ENCODE data around the gene SHROOM2. TPM values are rescaled to one million over a fixed set of nuclear protein-coding genes. Genes with fewer than 3 reads are reported as not detected.

SHROOM2 gene
- total RNA-seq, 1 donor from 2014 or later = not detected

DNA sequence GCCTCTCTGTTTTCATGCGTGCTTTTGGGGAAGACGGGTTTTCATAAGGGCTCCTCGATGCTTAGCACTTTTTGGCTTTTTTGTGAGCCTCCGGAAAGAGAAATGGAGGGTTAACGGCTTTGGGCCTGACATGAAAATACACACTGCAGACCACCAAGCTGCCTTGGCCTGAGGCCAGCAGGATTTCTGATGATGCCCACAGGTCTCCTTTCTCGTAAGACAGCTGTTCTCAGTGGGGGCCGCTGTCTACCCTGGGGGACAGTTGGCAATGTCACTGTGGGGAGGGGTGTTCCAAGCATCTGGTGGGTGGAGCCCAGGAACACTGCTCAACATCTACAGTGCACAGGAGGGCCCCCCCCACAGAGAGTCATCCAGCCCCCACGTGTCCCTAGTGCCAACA lies 151.5 kb downstream of the SHROOM2 start:
- intact Hi-C loops (cut with micrococcal nuclease) = no loop called here

DNA sequence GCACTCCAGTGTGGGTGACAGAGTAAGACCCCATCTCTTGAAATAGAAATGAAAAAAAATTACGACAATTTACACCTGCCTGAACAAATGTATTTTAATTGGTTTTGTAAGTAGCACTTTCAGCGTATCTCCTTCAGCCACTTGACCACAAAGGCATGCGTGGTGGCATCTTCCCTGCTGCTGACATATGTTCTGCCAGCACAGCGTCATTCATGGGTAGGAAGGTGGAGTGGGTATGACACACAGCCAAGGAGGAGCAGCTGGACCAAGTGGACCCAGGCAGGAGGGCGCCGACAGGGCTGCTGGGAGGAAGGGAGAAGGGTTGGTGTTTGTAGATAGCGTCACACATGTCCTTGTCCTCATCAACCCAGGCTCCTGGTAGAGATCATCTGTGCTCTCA lies 152.3 kb downstream of the SHROOM2 start:
- intact Hi-C loops (cut with micrococcal nuclease) = no loop called here

DNA sequence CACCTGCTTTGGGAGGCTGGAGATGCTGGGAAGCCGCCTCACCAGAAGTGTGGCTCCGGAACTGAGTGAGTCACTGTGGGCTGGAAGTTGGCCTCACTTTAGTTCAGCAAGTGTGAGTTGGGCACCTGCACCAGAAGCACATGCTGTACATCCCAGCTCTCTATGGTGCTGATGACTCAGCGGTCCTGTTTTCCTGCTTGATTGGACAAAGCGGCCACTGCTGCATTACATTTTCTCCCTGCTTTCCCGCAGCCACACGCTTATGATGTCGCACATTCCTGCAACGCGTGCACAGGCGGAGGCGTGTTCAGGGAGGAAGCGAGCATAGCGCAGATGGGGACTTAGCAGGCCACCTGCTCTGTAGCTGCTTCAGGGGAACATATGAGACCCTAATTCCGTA lies 154.2 kb downstream of the SHROOM2 start:
- intact Hi-C loops (cut with micrococcal nuclease) = no loop called here

DNA sequence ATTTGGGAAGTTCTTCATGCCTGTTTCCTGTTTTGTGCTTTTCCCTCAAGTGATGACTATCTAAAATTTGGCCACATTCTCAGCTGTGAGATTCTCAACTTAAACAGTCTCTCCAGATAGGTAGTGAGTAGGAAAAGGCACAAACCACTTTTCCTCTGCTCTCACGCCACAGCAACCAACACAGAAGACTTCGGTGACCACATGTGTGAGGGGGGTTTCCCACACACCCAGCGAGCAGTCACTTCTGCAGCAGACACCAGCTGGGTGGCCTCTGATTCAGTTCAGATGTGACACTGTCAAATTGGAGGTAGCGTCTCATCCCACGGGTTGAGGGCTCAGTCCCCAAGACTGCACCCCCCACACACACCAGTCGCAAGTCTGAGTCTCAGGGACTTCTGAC lies 155.9 kb downstream of the SHROOM2 start:
- intact Hi-C loops (cut with micrococcal nuclease) = no loop called here

DNA sequence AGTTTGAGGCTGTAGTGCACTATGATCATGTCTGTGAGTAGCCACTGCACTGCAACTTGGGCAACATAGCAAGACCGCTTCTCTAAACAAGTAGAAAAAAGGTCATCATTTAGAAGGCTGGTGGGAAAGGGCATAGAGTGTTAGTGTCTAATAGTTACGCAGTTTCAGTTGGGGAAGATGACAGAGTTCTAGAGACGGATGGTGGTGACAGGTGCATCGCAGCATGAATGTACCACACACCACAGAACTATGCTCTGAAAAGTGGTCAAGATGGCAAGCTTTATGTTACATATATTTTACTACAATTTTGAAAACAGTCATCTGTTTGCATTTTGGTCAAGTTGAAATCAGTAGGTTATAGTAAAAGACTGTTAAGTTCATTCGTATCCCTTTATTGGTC lies 157.2 kb downstream of the SHROOM2 start:
- intact Hi-C loops (cut with micrococcal nuclease) = no loop called here

DNA sequence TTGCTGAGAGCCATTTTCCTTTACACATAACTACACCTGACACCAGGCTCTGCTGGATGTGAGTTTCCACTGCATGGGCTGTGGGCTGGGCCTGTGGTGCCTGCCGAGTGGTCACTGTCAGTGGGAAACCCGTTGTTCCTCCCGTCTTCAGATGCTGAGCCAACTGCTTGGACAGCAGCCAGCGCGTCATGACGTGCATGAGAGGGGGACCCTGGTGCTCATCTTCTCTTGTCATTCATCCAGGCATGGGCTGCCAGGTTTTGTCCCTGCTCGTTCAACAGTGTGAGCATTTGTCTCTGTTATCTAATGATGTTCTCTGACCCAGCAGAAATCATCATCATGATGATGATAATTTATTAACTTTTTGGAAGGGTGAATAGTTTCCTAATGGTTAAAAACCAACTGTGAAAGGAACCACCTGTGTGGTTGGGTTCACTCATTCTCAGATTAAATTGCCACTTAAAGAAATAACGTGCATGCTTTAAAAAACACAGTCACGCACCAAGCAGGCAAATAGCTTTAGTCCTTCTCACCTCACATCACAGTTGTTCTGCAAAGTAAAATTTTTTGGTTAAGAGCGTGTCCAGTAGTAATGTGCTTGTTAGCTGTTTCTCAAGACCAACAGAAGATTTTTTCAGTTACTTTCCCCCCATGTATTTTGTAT lies 161.0 kb downstream of the SHROOM2 start:
- intact Hi-C loops (cut with micrococcal nuclease) = no loop called here

DNA sequence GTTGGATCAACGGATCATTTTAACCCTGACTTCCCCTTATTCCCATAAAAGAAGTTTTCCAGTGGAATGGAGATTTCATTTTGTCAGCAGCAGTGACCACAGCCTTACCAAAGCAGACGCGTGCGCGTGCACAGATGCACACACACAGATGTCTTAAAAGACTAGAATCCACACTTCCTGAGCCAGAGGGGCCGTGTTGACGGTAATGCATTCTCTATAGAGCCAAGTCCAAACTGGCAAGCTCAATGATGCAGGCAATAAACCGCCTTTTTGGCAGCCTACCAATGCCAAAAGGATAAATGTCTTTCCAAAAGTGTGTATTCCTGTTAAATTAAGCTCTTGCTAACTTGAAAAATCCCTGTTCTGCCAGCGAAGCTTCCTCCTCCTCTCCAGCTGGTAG lies 162.2 kb downstream of the SHROOM2 start:
- intact Hi-C loops (cut with micrococcal nuclease) = no loop called here

DNA sequence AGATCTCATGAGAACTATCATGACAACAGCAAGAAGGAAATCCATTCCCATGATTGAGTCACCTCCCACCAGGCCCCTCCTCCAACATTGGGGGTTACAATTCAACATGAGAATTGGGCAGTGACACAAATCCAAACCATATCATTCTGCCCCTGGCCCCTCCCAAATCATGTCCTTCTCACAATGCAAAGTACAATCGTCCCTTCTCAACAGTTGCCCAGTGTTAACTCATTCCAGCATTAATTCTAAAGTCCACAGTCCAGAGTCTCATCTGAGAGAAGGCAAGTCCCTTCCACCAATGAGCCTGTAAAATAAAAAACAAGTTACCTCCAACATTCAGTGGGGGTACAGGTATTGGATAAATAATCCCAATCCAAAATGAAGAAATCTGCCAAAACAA lies 166.1 kb downstream of the SHROOM2 start:
- intact Hi-C loops (cut with micrococcal nuclease) = no loop called here

DNA sequence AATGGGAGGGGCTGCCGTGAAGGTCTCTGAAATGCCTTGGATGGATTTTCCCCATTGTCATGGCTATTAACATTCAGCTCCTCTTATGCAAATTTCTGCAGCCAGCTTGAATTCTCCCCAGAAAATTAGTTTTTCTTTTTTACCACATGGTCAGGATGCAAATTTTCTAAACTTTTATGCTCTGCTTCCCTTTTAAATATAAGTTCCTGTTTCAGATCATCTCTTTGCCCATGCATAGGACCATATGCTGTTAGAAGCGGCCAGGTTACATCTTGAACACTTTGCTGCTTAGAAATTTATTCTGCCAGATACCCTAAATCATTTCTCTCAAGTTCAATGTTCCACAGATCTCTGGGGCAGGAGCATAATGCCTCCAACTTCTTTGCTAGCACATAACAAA lies 167.2 kb downstream of the SHROOM2 start:
- intact Hi-C loops (cut with micrococcal nuclease) = no loop called here

DNA sequence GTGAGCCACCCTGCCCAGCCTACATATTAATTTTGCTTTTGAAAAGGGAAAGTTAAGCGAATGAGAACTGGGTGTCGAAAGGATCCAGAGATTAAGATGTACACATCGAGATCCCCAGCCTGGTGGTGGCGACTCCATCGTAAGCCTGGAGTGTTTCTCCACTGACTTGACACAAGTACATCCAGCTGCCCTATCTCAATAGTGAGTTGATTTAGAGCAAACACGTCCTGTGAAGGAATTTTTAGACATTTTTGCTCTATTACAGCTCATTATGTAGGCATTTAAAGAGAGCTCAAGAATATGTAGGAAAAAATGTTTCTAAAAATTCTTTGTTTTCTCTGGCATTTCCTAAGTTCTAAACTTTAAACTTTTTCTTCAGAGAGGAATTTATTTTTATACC lies 169.3 kb downstream of the SHROOM2 start:
- intact Hi-C loops (cut with micrococcal nuclease) = no loop called here

DNA sequence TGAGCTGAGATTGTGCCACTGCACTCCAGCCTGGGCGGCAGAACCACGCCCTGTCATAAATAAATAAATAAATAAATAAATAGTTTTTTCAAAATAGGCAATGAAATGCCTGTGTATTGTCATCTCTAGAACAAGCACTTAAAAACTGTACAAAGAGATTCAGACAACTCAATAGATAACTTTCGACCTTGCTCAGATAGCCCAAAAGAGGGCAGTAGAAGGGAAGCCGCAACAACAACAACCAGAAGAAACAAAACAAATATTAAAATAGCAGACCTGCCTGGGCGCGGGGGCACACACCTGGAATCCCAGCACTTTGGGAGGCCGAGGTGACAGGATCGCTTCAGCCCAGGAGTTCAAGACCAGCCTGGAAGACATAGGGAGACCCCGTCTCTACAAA lies 171.5 kb downstream of the SHROOM2 start:
- intact Hi-C loops (cut with micrococcal nuclease) = no loop called here

DNA sequence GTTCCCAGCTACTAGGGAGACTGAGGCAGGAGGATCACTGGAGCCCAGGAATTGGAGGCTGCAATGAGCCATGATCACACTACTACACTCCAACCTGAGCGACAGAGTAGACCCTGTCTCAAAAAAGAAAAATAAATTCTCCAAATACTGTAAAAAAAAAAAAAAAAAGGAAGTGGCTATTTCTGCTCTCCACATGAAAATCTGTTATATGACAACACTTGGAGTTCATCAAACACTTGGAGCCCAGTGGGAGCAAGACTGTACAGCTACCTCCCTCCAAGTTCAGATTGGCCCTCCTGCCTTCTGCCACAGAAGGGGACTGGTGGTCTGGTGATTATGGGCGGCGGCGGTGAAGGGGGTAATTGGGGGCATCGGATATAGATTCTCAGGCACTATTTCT lies 172.0 kb downstream of the SHROOM2 start:
- intact Hi-C loops (cut with micrococcal nuclease) = no loop called here

DNA sequence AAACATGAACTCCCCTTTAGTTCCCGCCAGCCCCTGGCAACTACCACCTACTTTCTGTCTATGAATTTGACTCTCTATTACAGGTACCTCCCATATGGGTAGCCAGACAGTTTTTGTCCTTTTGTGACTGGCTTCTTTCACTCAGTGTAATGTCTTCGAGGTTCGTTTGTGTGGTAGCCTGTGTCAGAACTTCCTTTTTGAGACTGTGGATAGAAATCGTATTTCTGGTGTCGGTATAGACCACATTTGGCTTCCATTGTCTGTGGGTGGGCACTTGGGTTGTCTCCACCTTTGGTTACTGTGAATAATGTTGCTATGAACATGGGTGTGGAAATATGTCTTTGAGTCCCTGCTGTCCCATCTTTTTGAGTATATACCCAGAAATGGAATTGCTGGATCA lies 175.5 kb downstream of the SHROOM2 start:
- intact Hi-C loops (cut with micrococcal nuclease) = no loop called here

DNA sequence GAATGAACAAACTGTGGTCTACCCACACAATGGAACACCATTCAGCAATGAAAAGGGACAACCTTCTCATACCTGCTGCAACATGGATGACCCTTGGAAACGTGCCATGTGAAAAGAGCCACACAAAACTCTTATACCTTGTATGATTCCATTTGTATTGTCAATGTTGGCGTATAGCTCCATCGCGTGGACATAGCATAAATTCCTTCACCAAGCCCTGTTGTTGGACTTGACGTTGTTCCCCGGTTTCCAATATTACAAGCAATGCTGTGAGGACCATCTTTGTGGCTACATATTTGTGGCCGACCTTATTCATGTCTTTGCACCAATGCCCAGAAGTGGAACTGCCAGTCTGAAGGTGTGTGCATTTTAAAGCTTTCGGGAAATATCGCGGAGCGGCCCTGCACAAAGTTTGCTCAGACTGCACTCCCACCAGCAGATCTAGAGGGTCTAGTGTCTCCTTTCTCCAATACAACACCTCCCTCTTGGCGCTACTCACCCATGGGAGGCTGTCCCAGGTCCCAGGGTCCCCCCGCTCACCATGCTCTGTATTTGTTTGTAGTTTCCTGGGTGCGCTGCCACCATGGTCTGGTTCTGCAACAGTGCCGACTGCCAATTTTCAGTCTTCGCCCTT lies 180.7 kb downstream of the SHROOM2 start, which contains the start of gene CLDN34:
Gene CLDN34, plus strand, starts transcription at position 584 of the 634 bp plus-strand sequence. Its CDS starts 0 bp downstream, at position 584.
- intact Hi-C loops (cut with micrococcal nuclease) = no loop called here

DNA sequence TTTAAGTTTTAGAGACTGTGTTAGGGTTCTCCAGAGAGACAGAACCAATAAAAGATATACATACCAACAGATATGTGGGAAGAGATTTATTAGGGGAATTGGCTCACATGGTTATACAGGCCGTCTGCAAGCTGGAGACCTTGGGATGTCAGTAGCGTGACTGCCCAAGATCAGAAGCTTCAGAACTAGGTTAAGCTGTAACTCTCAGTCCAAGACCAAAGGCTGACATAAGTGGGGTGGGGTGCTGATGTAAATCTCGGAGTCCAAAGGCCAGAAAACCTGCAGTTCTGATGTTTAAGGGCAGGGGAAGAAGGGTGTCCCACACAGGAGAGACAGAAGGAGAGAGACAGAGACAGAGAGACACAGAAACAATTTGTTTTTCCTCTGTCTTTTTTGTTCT lies 191.4 kb downstream of the SHROOM2 start:
- intact Hi-C loops (cut with micrococcal nuclease) = no loop called here

DNA sequence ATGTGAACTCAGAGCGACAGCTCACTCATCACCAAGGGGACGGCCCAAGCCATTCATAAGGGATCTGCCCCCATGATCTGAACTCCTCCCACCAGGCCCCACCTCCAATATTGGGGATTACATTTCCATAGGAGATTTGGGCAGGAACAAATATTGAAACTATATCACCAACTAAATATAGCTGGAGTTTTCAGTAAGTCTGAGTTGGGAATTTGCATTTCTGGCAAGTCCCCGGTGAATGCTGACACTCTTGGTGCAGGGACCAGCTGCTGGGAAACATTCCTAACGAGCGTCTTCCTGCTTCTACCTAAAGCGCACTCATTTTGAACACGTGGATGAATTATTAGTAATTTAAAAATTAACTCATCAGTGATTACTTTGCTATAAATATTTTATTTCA lies 194.2 kb downstream of the SHROOM2 start:
- intact Hi-C loops (cut with micrococcal nuclease) = no loop called here

DNA sequence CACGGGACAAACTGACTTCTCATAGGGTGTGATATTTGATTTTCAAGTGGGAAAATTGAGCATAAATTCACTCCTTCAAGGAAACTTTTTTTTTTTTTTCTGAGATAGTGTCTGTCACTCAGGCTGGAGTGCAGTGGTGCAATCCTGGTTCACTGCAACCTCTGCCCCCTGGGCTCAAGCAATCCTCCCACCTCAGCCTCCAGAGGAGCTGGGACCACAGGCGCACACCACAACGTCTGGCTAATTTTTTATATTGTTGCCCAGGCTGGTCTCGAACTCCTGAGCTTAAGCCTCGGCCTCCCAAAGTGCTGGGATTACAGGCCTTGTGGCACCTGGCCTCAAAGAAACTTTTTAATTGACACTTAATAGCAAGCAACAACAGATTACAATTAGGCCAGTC lies 194.7 kb downstream of the SHROOM2 start:
- intact Hi-C loops (cut with micrococcal nuclease) = no loop called here

DNA sequence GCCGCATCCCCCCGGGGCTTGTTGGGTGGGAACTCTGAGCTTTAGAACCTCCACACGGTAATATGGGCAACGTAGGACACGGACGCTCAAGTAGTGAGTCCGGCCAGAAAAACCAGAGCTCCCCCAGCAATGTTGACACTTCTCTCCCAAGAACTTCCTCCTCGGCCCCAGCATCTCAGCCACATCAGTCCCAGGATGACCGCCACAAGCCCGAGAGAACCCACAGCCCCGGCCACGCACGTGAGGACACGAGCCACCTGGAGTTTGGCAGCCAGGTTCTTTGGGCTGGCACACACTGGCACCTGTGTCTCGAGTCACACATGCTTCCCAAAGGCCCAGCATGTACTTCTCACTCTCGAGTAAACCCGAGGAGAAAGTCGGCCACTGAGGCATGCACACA lies 197.2 kb downstream of the SHROOM2 start:
- intact Hi-C loops (cut with micrococcal nuclease) = no loop called here

DNA sequence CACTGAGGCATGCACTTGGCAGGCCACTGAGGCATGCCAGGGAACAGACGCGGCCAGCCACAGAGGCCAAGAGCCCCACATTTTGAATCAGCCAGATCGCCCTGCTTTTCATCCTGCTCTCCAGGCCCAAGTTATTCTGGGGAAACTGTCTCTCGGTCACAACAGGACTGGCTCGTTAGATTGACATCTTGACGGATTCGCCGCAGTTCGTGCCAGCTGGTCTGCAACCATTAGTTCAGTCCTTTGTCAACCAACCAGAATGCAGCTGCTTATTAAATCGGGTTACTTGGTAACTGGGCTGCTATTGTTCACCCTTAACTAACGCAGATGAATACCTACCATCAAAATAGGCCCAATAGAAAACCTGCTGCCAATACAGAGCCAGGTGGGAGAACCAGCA lies 197.6 kb downstream of the SHROOM2 start:
- intact Hi-C loops (cut with micrococcal nuclease) = no loop called here

DNA sequence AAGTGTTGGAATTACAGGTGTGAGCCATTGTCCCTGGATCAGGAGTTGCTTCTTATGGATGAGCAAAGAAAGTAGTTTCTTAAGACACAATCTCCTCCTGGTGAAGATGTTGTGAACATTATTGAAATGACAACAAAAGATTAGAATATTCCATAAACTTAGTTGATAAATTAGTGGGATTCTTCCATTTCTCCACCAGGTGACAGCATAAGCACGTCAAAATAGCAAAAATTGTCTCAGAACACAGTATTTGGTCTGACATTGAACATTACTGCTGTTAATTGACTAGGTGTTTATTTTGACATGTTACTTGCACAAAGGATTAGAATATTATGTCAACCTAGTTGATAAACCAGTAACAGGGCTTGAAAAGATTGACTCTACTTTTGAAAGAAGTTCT lies 202.5 kb downstream of the SHROOM2 start:
- intact Hi-C loops (cut with micrococcal nuclease) = loop anchor here (2.0 kb wide), 1 partner anchor 114 kb away; no protein-coding TSS in a partner anchor

DNA sequence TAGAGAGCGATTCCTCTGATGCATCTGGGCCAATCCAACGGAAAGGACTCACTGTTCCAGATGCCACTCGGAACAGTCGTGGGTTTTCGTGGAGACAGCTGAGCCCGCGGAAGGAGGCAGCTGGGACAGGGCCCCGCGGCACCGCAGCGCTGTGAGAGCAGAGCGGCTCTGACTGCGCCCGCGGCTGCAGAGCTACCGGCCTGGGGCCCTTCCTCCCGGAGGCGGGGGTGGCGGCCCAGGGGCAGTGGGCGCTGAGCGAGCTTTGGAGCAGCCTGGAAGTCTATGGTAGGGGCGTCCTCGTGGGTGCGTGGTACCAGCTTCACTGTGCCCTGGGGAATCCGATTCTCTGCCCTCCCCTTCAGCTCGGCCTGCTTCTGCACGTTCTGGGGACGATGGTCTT lies 205.8 kb downstream of the SHROOM2 start:
- intact Hi-C loops (cut with micrococcal nuclease) = no loop called here

DNA sequence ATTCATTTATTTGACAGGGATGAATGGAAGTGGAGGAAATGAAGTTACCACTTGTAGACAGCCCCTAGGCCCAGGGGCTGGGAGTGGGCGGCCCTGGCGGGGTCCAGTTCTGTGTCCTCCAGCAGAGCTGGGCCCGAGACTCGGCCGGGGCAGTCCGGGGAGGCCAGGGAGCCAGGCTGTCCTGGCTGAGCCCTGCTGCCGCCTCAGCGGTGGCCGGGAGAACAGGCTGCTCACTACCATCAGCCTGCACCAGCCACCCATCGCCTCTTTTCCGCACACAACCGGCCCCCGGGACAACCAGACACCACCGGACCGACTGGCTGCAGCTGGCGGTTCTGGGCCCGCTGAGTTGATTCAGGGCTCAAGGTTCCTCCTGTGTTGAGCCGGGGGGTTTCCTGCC lies 206.5 kb downstream of the SHROOM2 start:
- intact Hi-C loops (cut with micrococcal nuclease) = no loop called here

DNA sequence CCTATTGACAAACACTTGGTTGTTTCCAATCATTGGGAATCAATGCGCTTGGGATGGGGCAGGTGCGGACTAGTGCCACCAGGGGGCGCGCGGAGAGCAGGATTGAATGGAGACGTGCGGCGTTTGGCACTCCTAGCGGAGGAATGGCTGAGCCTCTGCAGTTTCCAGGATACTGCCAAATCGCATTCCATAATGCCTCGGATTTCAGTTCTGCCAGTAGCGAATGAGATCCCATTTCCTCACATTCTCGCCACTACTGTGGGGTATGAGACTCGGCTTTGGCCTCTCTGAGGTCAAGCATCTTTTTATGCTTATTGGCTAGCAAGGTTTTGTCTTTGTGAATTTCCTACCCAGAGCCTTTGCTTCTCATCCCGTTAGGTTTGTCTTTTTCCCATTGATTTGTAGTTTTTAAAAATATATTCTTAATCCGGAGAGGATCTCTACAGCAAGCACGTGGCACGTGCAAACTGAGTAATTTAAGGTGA lies 209.7 kb downstream of the SHROOM2 start:
- intact Hi-C loops (cut with micrococcal nuclease) = loop anchor here (1.0 kb wide), 3 partner anchors 7 to 123 kb away; no protein-coding TSS in a partner anchor
